ENCODE results near the gene B3GNT7. TPM values are rescaled to one million over a fixed set of nuclear protein-coding genes. Genes with fewer than 3 reads are reported as not detected.
"Not testable (repeated sequence)": the region's sequence is repeated elsewhere in the genome, so short reads cannot be mapped to it uniquely, and the experiment has no call there.

Gene B3GNT7
- total RNA-seq, 1 donor from 2014 or later = 1.2 TPM

GRCh38 chr2:231400681-231401080 is 5.2 kb downstream of the B3GNT7 start:
- not testable (repeated sequence) for DNase-seq

GRCh38 chr2:231401101-231401500 is 5.6 kb downstream of the B3GNT7 start:
- DNase-seq = not testable (repeated sequence)

- DNase-seq = not testable (repeated sequence)
Measured at GRCh38 chr2:231403421-231404182, 8.1 kb downstream of the B3GNT7 start.

- not testable (repeated sequence) for DNase-seq
Measured at GRCh38 chr2:231404183-231404578, 8.7 kb downstream of the B3GNT7 start.

- not testable (repeated sequence) for DNase-seq
Measured at GRCh38 chr2:231405601-231406367, 10.3 kb downstream of the B3GNT7 start.

- not testable (repeated sequence) for DNase-seq
Measured at GRCh38 chr2:231407686-231408085, 12.2 kb downstream of the B3GNT7 start.

- not testable (repeated sequence) for DNase-seq
Measured at GRCh38 chr2:231408304-231408703, 12.8 kb downstream of the B3GNT7 start.

GRCh38 chr2:231409776-231410175 is 14.3 kb downstream of the B3GNT7 start:
- no peak for DNase-seq

GRCh38 chr2:231410293-231411004 is 14.9 kb downstream of the B3GNT7 start:
- DNase-seq = no peak

- DNase-seq = no peak
Measured at GRCh38 chr2:231411237-231411636, 15.7 kb downstream of the B3GNT7 start.

GRCh38 chr2:231411831-231412617 is 16.5 kb downstream of the B3GNT7 start:
- peak; percentile 81 for DNase-seq

GRCh38 chr2:231412618-231412963 is 17.1 kb downstream of the B3GNT7 start:
- DNase-seq = no peak

GRCh38 chr2:231413456-231413855 is 17.9 kb downstream of the B3GNT7 start:
- DNase-seq = no peak

GRCh38 chr2:231413921-231414476 is 18.5 kb downstream of the B3GNT7 start:
- no peak for DNase-seq

GRCh38 chr2:231415029-231415428 is 19.5 kb downstream of the B3GNT7 start:
- no peak for DNase-seq

GRCh38 chr2:231418820-231419640 is 23.5 kb downstream of the B3GNT7 start:
- DNase-seq = no peak

GRCh38 chr2:231421051-231421580 is 25.6 kb downstream of the B3GNT7 start:
- DNase-seq = no peak

- no peak for DNase-seq
Measured at GRCh38 chr2:231422056-231422455, 26.5 kb downstream of the B3GNT7 start.

- no peak for DNase-seq
Measured at GRCh38 chr2:231423176-231423575, 27.7 kb downstream of the B3GNT7 start.

- DNase-seq = no peak
Measured at GRCh38 chr2:231425291-231425810, 29.8 kb downstream of the B3GNT7 start.

Measured in occipital lobe (tissue), 2 donors.